ENCODE measurements around the gene CEP170B. TPM values are rescaled to one million over a fixed set of nuclear protein-coding genes. Genes with fewer than 3 reads are reported as not detected.
A peak's percentile ranks its signal among the peaks of the same experiment; 100 is the strongest.

The CEP170B gene
- polyA plus RNA-seq (2013, experiment 1 of 2): 14.9 TPM
- 14.7 TPM for polyA plus RNA-seq (2013, experiment 2 of 2)

DNA sequence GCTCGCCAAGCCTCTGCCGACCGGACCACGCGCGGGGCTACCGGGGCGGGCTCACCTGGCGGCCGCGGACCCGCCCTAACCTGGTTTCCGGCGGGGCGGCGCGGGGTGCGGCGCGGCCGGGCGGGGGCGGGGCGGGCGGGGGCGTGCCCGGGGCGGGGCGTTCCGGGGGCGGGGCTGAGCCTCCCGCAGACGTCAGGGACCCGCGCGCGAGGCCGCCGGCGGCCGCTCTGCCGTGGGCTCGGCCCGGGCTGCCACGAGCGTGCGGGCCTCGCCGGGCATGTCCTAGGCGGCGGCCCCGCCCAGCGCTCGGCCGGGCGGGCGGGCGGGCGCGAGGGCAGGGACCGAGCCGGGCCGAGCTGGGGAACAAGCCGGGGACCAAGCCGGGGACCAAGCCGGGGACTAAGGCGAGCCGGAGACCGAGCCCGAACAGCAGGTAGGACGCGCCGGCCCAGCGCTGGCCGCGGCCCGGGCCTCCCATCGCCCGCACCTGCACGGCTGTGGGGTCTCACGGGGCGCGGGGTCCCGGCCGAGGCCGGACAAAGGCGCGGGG lies at the start of gene CEP170B:
Gene CEP170B, plus strand, starts transcription at position 188 of the 550 bp plus-strand sequence. CDS start 3,183 bp downstream, outside the sequence.
- Histone ChIP-seq H3K23ac (ENCODE audit: low read length) (peak within 1 kb of the TSS; percentile 48), H3K36me3 (ENCODE audit: control insufficient read depth, insufficient read depth, low read length) (no peaks in the 10 kb centered on the region), H3K79me2 (ENCODE audit: control insufficient read depth, insufficient read depth, low read length) (peaks cover 25% of the 10 kb centered on the region), H3K9ac (ENCODE audit: low read length) (peak within 1 kb of the TSS; percentile 94), H2BK15ac (replicated peaks; ENCODE audit: low read depth) (no peak within 1 kb of the TSS), H3K27me3 (ENCODE audit: insufficient read depth, low read length, poor library complexity) (no peaks in the 10 kb centered on the region), H3K79me1 (ENCODE audit: low read length) (peaks cover 44% of the 10 kb centered on the region), H2AK5ac (ENCODE audit: low read length) (no peak within 1 kb of the TSS), H2BK5ac (ENCODE audit: low read length) (peak within 1 kb of the TSS; percentile 69), H3K27ac (ENCODE audit: low read depth, low read length) (peak within 1 kb of the TSS; percentile 47), H3K56ac (ENCODE audit: low read length) (peak within 1 kb of the TSS; percentile 98), H2BK120ac (ENCODE audit: low read depth, low read length) (peak within 1 kb of the TSS; percentile 7), H3K18ac (ENCODE audit: low read length) (peak within 1 kb of the TSS; percentile 81), H4K8ac (ENCODE audit: low read depth, low read length) (no peak within 1 kb of the TSS), H3K4me2 (ENCODE audit: low read length) (peak within 1 kb of the TSS; percentile 80), H3K4me3 (ENCODE audit: low read length) (peak within 1 kb of the TSS; percentile 27), H3K4me1 (ENCODE audit: control insufficient read depth, low read depth, low read length) (peaks cover 3% of the 10 kb centered on the region), H4K5ac (ENCODE audit: low read length) (no peak within 1 kb of the TSS), H3K4ac (ENCODE audit: low read depth, low read length) (peak within 1 kb of the TSS; percentile 62)
- WGBS (ENCODE audit: extremely low coverage, insufficient coverage, low lambda C conversion rate): no CpG with 5 or more reads among the region's 88 CpGs
- DNase-seq: peak; percentile 32

DNA sequence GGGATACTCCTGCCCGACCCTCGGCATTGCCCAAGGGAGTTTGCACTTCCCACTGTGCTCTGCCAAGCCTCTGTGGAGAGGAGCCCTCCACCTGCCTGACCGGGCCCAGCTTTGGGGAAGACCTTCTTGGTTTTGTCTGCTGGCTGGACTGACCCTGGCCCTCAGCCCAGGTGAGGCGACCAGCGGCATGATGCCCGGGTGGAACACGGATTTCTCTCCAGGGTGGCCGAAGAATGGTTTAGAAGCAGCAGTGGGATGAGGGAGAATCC lies 48.5 kb upstream of the CEP170B start:
- no CpG with 5 or more reads among the region's 8 CpGs for WGBS (ENCODE audit: extremely low coverage, insufficient coverage, low lambda C conversion rate)
- no peak overlapping the region for H4K5ac ChIP-seq (ENCODE audit: low read length)
- DNase-seq: no peak
- H3K27ac ChIP-seq (ENCODE audit: low read depth, low read length): no peak overlapping the region
- H3K79me1 ChIP-seq (ENCODE audit: low read length): no peaks in the 10 kb centered on the region
- H2BK5ac ChIP-seq (ENCODE audit: low read length): no peak overlapping the region
- no peak overlapping the region for H3K18ac ChIP-seq (ENCODE audit: low read length)
- no peak overlapping the region for H3K4ac ChIP-seq (ENCODE audit: low read depth, low read length)
- peak overlapping the region; percentile 80 for H3K23ac ChIP-seq (ENCODE audit: low read length)
- H2BK15ac ChIP-seq (replicated peaks; ENCODE audit: low read depth): no peak overlapping the region
- H2AK5ac ChIP-seq (ENCODE audit: low read length): no peak overlapping the region
- H3K27me3 ChIP-seq (ENCODE audit: insufficient read depth, low read length, poor library complexity): no peaks in the 10 kb centered on the region
- no peak overlapping the region for H2BK120ac ChIP-seq (ENCODE audit: low read depth, low read length)
- no peaks in the 10 kb centered on the region for H3K79me2 ChIP-seq (ENCODE audit: control insufficient read depth, insufficient read depth, low read length)
- H3K4me2 ChIP-seq (ENCODE audit: low read length): peak overlapping the region; percentile 98
- no peak overlapping the region for H4K8ac ChIP-seq (ENCODE audit: low read depth, low read length)
- peaks cover 6% of the 10 kb centered on the region for H3K4me1 ChIP-seq (ENCODE audit: control insufficient read depth, low read depth, low read length)
- peak overlapping the region; percentile 100 for H3K56ac ChIP-seq (ENCODE audit: low read length)
- H3K36me3 ChIP-seq (ENCODE audit: control insufficient read depth, insufficient read depth, low read length): no peaks in the 10 kb centered on the region
- H3K4me3 ChIP-seq (ENCODE audit: low read length): peak overlapping the region; percentile 85
- peak overlapping the region; percentile 99 for H3K9ac ChIP-seq (ENCODE audit: low read length)

DNA sequence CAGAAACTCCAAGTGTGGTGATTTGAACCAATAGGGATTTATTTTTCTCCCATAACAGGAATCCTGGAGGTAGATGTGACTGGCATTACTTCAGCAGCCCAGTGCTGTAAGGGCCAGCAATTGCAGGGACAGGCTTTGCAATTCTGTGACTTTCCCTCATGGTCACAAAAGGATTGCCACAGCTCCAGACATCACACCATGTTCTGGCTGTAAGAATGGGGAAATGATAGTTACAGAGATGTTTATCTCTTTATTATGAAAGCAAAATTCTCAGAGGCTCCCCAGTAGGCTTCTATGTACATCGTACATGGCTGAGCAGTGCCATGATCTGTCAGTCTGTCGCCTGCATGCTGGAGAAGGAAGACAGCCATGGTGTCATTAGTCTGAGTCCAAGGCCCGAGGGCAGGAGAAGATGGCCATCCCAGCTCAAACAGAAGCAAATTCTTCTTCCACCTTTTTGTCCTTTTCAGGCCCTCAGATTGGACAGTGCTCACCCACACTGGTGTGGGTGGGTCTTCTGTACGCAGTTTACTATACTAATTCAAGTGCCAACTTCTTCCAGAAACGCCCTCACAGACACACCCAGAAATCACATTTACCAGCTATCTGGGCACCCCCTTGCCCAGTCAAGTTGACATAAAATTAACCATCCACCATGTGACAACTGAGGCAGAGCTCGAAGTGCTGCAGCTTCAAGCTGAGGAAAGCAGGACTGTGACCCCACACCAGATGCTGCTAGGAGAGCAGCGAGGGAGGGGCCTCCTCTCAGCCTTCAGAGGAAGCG lies 46.9 kb upstream of the CEP170B start:
- Histone ChIP-seq H3K23ac (ENCODE audit: low read length) (no peak overlapping the region), H3K79me1 (ENCODE audit: low read length) (no peaks in the 10 kb centered on the region), H3K4ac (ENCODE audit: low read depth, low read length) (no peak overlapping the region), H3K4me2 (ENCODE audit: low read length) (no peak overlapping the region), H3K36me3 (ENCODE audit: control insufficient read depth, insufficient read depth, low read length) (no peaks in the 10 kb centered on the region), H3K27me3 (ENCODE audit: insufficient read depth, low read length, poor library complexity) (no peaks in the 10 kb centered on the region), H4K5ac (ENCODE audit: low read length) (no peak overlapping the region), H3K4me1 (ENCODE audit: control insufficient read depth, low read depth, low read length) (peaks cover 6% of the 10 kb centered on the region), H2AK5ac (ENCODE audit: low read length) (no peak overlapping the region), H2BK15ac (replicated peaks; ENCODE audit: low read depth) (no peak overlapping the region), H3K79me2 (ENCODE audit: control insufficient read depth, insufficient read depth, low read length) (no peaks in the 10 kb centered on the region), H3K56ac (ENCODE audit: low read length) (no peak overlapping the region), H3K9ac (ENCODE audit: low read length) (no peak overlapping the region), H3K18ac (ENCODE audit: low read length) (no peak overlapping the region), H4K8ac (ENCODE audit: low read depth, low read length) (no peak overlapping the region), H3K4me3 (ENCODE audit: low read length) (no peak overlapping the region), H2BK5ac (ENCODE audit: low read length) (no peak overlapping the region), H3K27ac (ENCODE audit: low read depth, low read length) (no peak overlapping the region), H2BK120ac (ENCODE audit: low read depth, low read length) (no peak overlapping the region)
- no peak for DNase-seq
- no CpG with 5 or more reads among the region's 8 CpGs for WGBS (ENCODE audit: extremely low coverage, insufficient coverage, low lambda C conversion rate)

DNA sequence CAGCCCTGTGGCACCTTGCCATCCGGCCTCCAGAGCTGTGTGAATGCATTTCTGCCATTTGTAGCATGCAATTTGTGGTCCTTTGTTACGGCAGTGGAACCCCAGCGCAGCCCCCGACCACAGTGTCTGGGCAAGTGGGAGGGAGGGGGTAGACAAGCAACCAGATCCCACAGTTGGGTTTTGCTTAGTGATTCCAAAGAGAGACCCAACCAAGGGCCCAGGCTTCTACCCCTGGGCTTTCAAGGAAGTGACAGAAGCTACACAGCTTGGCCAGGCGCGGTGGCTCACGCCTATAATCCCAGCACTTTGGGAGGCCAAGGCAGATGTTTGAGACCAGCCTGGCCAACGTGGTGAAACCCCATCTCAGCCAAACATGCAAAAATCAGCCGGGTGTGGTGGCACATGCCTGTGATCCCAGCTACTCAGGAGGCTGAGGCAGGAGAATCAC lies 46.3 kb upstream of the CEP170B start:
- DNase-seq: no peak

GRCh38 chr14:104819361-104819781 lies 45.7 kb upstream of the CEP170B start:
- Histone ChIP-seq H3K18ac (ENCODE audit: low read length) (no peak overlapping the region), H3K4ac (ENCODE audit: low read depth, low read length) (no peak overlapping the region), H2AK5ac (ENCODE audit: low read length) (no peak overlapping the region), H3K27me3 (ENCODE audit: insufficient read depth, low read length, poor library complexity) (no peaks in the 10 kb centered on the region), H2BK120ac (ENCODE audit: low read depth, low read length) (no peak overlapping the region), H4K5ac (ENCODE audit: low read length) (no peak overlapping the region), H3K27ac (ENCODE audit: low read depth, low read length) (no peak overlapping the region), H3K4me3 (ENCODE audit: low read length) (no peak overlapping the region), H3K79me2 (ENCODE audit: control insufficient read depth, insufficient read depth, low read length) (no peaks in the 10 kb centered on the region), H3K56ac (ENCODE audit: low read length) (no peak overlapping the region), H3K79me1 (ENCODE audit: low read length) (no peaks in the 10 kb centered on the region), H3K4me2 (ENCODE audit: low read length) (no peak overlapping the region), H3K4me1 (ENCODE audit: control insufficient read depth, low read depth, low read length) (peaks cover 6% of the 10 kb centered on the region), H3K36me3 (ENCODE audit: control insufficient read depth, insufficient read depth, low read length) (no peaks in the 10 kb centered on the region), H2BK15ac (replicated peaks; ENCODE audit: low read depth) (no peak overlapping the region), H3K9ac (ENCODE audit: low read length) (no peak overlapping the region), H2BK5ac (ENCODE audit: low read length) (no peak overlapping the region), H3K23ac (ENCODE audit: low read length) (no peak overlapping the region), H4K8ac (ENCODE audit: low read depth, low read length) (no peak overlapping the region)
- DNase-seq: no peak
- no CpG with 5 or more reads among the region's 12 CpGs for WGBS (ENCODE audit: extremely low coverage, insufficient coverage, low lambda C conversion rate)

More for the DNA sequence above, 46.3 kb upstream of the CEP170B start:
- Histone ChIP-seq H3K79me1 (ENCODE audit: low read length) (no peaks in the 10 kb centered on the region), H3K23ac (ENCODE audit: low read length) (no peak overlapping the region), H3K4me1 (ENCODE audit: control insufficient read depth, low read depth, low read length) (peaks cover 6% of the 10 kb centered on the region), H3K56ac (ENCODE audit: low read length) (no peak overlapping the region), H2BK120ac (ENCODE audit: low read depth, low read length) (no peak overlapping the region), H3K27me3 (ENCODE audit: insufficient read depth, low read length, poor library complexity) (no peaks in the 10 kb centered on the region), H4K5ac (ENCODE audit: low read length) (no peak overlapping the region), H2AK5ac (ENCODE audit: low read length) (no peak overlapping the region), H3K18ac (ENCODE audit: low read length) (no peak overlapping the region), H3K4me2 (ENCODE audit: low read length) (no peak overlapping the region), H4K8ac (ENCODE audit: low read depth, low read length) (no peak overlapping the region), H2BK5ac (ENCODE audit: low read length) (no peak overlapping the region), H3K79me2 (ENCODE audit: control insufficient read depth, insufficient read depth, low read length) (no peaks in the 10 kb centered on the region), H3K36me3 (ENCODE audit: control insufficient read depth, insufficient read depth, low read length) (no peaks in the 10 kb centered on the region), H3K9ac (ENCODE audit: low read length) (no peak overlapping the region), H3K4me3 (ENCODE audit: low read length) (no peak overlapping the region), H2BK15ac (replicated peaks; ENCODE audit: low read depth) (no peak overlapping the region), H3K4ac (ENCODE audit: low read depth, low read length) (no peak overlapping the region), H3K27ac (ENCODE audit: low read depth, low read length) (no peak overlapping the region)
- no CpG with 5 or more reads among the region's 9 CpGs for WGBS (ENCODE audit: extremely low coverage, insufficient coverage, low lambda C conversion rate)
